SK-N-SH (cell line): ENCODE measurements around the gene TBCD.
"Not testable (repeated sequence)": the region's sequence is repeated elsewhere in the genome, so short reads cannot be mapped to it uniquely, and the experiment has no call there.

Experiments
- CTCF ChIP-seq: fragments of 200-600 bp; sonication (generic); IDR thresholded peaks from 2 replicates; pipeline ENCODE4 v1.6.1; 2017; ENCODE audit warnings: antibody characterized with exemption, mild to moderate bottlenecking, moderate library complexity
- EP300 ChIP-seq, 2 experiments: IDR thresholded peaks; 2 replicates each; pipeline versions ENCODE4 v1.4.0 to v1.6.1; 2012; ENCODE audit warnings: borderline replicate concordance in 1 of 2, low read depth in 1 of 2, low read length in 1 of 2
- GATA2 ChIP-seq: sonication (generic); formaldehyde crosslinking; IDR thresholded peaks from 2 replicates; pipeline ENCODE4 v1.5.0; 2020; ENCODE audit warnings: mild to moderate bottlenecking, missing genetic modification reagents

GRCh38 chr17:82964451-82964850 is 212.6 kb downstream of the TBCD start:
- TF ChIP-seq CTCF; GATA2 (CRISPR knock-in tag); EP300 (IDR thresholded peaks at IDR 0.05; ENCODE audit: borderline replicate concordance in 1 of 2, low read depth in 1 of 2, low read length in 1 of 2): not testable (repeated sequence)
